Osteoblast (primary cell): ENCODE results near the gene TMEM63C. TPM values are rescaled to one million over a fixed set of nuclear protein-coding genes. Genes with fewer than 3 reads are reported as not detected.

Experiments
- DNase-seq: peaks from one replicate; pipeline ENCODE4 v3.0.0; 2011; ENCODE audit warnings: low spot score, mixed read lengths; ENCODE audit not compliant: insufficient read length; ENCODE audit errors: missing footprints
- H2AFZ ChIP-seq: 2 replicates; pipeline ENCODE4 v1.6.0; 2011; ENCODE audit warnings: mild to moderate bottlenecking, low read length
- H3K27ac ChIP-seq: 2 replicates; pipeline ENCODE4 v1.5.1; 2011; ENCODE audit warnings: mild to moderate bottlenecking, low read depth, low read length, moderate library complexity
- H3K27me3 ChIP-seq: 2 replicates; pipeline ENCODE4 v1.6.0; 2012; ENCODE audit warnings: mild to moderate bottlenecking, control low read depth, inconsistent platforms, low read length, moderate library complexity; ENCODE audit not compliant: insufficient read depth
- H3K36me3 ChIP-seq: 2 replicates; pipeline ENCODE4 v1.5.1; 2011; ENCODE audit warnings: mild to moderate bottlenecking, low read length, control low read depth, moderate library complexity; ENCODE audit not compliant: insufficient read depth
- H3K4me1 ChIP-seq: 2 replicates; pipeline ENCODE4 v1.5.1; 2011; ENCODE audit warnings: mild to moderate bottlenecking, low read length, control low read depth, moderate library complexity; ENCODE audit not compliant: insufficient read depth
- H3K4me2 ChIP-seq: 2 replicates; pipeline ENCODE4 v1.6.0; 2011; ENCODE audit warnings: mild to moderate bottlenecking, low read length; ENCODE audit not compliant: insufficient read depth
- H3K4me3 ChIP-seq: fragments of 200-600 bp; sonication (generic); 3 replicates; pipeline ENCODE4 v1.5.1; 2012; ENCODE audit warnings: mild to moderate bottlenecking, low read length, inconsistent platforms; ENCODE audit not compliant: insufficient read depth
- H3K79me2 ChIP-seq: 2 replicates; pipeline ENCODE4 v1.6.0; 2012; ENCODE audit warnings: mild to moderate bottlenecking, low read length, control low read depth, inconsistent platforms; ENCODE audit not compliant: insufficient read depth
- H3K9me3 ChIP-seq: 2 replicates; pipeline ENCODE4 v1.5.1; 2011; ENCODE audit warnings: low read depth, low read length, control low read depth
- H4K20me1 ChIP-seq: 2 replicates; pipeline ENCODE4 v1.6.0; 2012; ENCODE audit warnings: mild to moderate bottlenecking, low read length, control low read depth; ENCODE audit not compliant: insufficient read depth
- total RNA-seq: library from RNA; depleted of rRNA; stranded (reverse); fragments of >200 nt; gene quantifications from 2 replicates; pipeline ENCODE4 v1.2.3, GENCODE V29; 2012
- TF ChIP-seq, protein P1 (sequence below): IDR thresholded peaks from 2 replicates; pipeline ENCODE4 v1.5.1; 2011; ENCODE audit warnings: mild to moderate bottlenecking, low read depth, low read length, moderate library complexity; ENCODE audit errors: extremely low read depth

The TMEM63C gene
- total RNA-seq, 1 donor: 0.72 TPM

DNA sequence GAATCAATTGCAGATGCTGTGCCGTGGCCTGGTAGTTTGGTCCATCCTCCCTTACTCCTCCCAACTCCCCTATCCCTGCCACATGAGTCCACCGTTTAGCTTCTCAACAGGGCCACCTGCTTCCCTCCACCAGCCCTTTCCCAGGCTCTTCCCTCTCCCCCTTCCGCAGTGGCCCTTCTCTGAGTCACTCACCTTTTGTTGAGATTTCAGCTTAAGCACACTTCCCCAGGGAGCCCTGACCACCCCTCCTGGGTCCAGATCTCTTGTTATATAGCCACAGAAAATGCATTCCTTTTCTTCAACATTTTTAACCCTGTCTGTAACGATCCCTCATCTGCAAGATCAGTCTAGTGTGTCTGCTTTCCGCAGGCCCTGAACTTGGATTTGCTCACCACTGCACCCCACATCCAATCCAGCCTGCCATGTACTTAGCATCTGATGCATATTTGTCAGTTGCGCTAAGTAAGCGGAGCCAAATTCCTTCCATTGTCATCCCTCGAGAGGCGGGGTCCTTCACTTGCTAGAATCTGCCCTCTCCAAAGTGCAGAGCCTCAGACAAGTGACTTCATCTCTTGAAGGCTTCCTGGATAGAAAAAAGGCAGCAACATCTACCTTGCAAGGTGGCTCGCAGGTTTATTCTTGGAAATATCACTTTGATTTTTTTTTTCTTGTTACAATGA, 41.1 kb downstream of the TMEM63C start:
- no peaks in the 10 kb centered on the region for H3K79me2 ChIP-seq
- H3K4me1 ChIP-seq: no peaks in the 10 kb centered on the region
- H3K9me3 ChIP-seq: no peaks in the 10 kb centered on the region
- no peaks in the 10 kb centered on the region for H3K36me3 ChIP-seq
- no peak overlapping the region for H3K27ac ChIP-seq
- H2AFZ ChIP-seq: no peak overlapping the region
- no peaks in the 10 kb centered on the region for H4K20me1 ChIP-seq
- TF ChIP-seq, protein P1, sequence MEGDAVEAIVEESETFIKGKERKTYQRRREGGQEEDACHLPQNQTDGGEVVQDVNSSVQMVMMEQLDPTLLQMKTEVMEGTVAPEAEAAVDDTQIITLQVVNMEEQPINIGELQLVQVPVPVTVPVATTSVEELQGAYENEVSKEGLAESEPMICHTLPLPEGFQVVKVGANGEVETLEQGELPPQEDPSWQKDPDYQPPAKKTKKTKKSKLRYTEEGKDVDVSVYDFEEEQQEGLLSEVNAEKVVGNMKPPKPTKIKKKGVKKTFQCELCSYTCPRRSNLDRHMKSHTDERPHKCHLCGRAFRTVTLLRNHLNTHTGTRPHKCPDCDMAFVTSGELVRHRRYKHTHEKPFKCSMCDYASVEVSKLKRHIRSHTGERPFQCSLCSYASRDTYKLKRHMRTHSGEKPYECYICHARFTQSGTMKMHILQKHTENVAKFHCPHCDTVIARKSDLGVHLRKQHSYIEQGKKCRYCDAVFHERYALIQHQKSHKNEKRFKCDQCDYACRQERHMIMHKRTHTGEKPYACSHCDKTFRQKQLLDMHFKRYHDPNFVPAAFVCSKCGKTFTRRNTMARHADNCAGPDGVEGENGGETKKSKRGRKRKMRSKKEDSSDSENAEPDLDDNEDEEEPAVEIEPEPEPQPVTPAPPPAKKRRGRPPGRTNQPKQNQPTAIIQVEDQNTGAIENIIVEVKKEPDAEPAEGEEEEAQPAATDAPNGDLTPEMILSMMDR: no peak
- no peak overlapping the region for H3K4me2 ChIP-seq
- H3K4me3 ChIP-seq: no peak overlapping the region
- H3K27me3 ChIP-seq: no peaks in the 10 kb centered on the region
- DNase-seq: peak; percentile 47

DNA sequence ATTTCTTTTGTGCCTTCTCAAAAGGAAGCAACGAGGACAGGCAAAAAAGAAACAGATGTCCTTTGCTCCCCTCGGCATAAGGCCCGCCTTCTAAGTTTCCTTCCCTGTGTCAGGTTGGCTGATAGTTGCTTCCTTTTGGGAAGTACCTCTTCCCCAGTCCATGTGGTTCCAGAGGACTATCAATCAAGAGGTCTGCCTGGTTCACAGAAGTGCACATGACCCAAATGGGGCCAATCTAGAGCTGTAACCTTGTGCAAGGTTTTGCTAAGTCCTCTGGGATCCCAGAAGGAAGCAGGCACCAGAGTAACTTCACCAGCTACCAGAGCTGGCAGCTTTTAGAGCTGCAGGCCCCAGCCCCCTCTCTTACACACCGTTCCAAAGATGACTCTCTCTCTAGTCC, 42.6 kb downstream of the TMEM63C start:
- Histone ChIP-seq H3K27ac (no peak overlapping the region), H4K20me1 (no peaks in the 10 kb centered on the region), H3K79me2 (no peaks in the 10 kb centered on the region), H3K9me3 (no peaks in the 10 kb centered on the region), H3K4me2 (no peak overlapping the region), H3K27me3 (no peaks in the 10 kb centered on the region), H3K36me3 (no peaks in the 10 kb centered on the region), H3K4me3 (no peak overlapping the region), H2AFZ (no peak overlapping the region), H3K4me1 (no peaks in the 10 kb centered on the region)
- DNase-seq: peak; percentile 35
- TF ChIP-seq, protein P1: no peak

DNA sequence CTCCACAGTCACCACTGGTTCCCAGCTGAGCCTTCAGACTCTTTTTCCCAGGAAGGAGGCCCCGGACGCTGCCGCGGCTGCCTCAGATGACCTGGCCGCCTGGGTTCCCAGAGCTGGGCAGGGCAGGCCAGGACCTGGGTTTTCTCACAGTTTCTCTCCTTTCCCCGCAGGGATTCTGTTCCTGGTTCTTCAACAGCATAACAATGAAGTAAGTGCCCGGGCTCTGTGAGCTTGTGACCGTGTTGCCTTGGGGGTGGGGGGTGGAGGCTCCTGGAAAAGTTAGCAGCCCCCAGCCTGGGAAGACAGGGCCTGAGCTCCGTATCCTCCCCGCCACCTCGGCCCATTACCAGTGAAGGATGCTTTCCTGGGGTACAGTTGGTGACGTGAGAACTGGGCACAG, 43.7 kb downstream of the TMEM63C start:
- TF ChIP-seq, protein P1: no peak
- no peak overlapping the region for H3K4me3 ChIP-seq
- no peaks in the 10 kb centered on the region for H3K9me3 ChIP-seq
- H3K4me1 ChIP-seq: no peaks in the 10 kb centered on the region
- no peaks in the 10 kb centered on the region for H3K27me3 ChIP-seq
- no peak overlapping the region for H2AFZ ChIP-seq
- no peak overlapping the region for H3K27ac ChIP-seq
- no peak for DNase-seq
- no peak overlapping the region for H3K4me2 ChIP-seq
- no peaks in the 10 kb centered on the region for H3K36me3 ChIP-seq
- H3K79me2 ChIP-seq: no peaks in the 10 kb centered on the region
- no peaks in the 10 kb centered on the region for H4K20me1 ChIP-seq

DNA sequence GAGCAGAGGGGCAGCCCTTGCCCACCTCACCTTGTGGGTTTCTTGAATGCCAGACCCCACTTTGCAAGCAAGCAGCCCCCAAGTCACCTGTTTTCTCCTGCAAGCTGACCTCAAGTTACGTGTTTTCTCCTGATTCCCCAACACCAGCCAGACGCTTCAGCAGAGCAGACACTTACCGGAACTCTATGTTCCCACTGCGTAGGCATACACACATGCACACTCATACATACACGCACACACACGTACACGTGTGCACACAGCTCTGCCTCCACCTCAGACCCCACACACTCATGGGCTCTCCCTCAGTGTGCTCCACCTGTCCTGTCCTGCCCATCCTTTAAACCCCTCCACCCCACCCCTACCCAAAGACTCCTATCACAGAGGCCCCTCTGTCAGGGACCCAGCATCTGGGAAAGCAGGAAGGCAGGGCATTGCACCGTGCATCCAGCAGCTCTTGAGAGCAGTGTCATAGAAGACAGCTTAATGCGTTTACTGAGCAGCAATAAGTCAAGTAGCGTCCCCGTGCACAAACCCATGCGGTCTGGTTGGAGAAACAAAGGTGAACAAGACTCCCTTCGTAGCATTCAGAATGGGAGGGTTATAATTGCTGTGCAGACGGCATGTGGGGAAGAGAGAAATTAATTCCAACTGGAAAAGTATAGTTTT, 44.4 kb downstream of the TMEM63C start:
- no peaks in the 10 kb centered on the region for H3K9me3 ChIP-seq
- H3K79me2 ChIP-seq: no peaks in the 10 kb centered on the region
- no peaks in the 10 kb centered on the region for H3K27me3 ChIP-seq
- no peak overlapping the region for H3K4me2 ChIP-seq
- H4K20me1 ChIP-seq: no peaks in the 10 kb centered on the region
- TF ChIP-seq, protein P1: no peak
- no peak overlapping the region for H3K4me3 ChIP-seq
- H3K36me3 ChIP-seq: no peaks in the 10 kb centered on the region
- H2AFZ ChIP-seq: no peak overlapping the region
- H3K27ac ChIP-seq: no peak overlapping the region
- DNase-seq: peak; percentile 17
- H3K4me1 ChIP-seq: no peaks in the 10 kb centered on the region
